T-helper 2 cell treated with Interferon-gamma antibody and Interleukin-4, amounts not matched to agents 100 ng/mL and 5 ng/mL, for 36 hours (primary cell): ENCODE data around the gene CACNA2D2. TPM values are rescaled to one million over a fixed set of nuclear protein-coding genes. Genes with fewer than 3 reads are reported as not detected.
"Not testable (repeated sequence)": the region's sequence is repeated elsewhere in the genome, so short reads cannot be mapped to it uniquely, and the experiment has no call there.

Source experiments
- intact Hi-C: fragments of 100-400 bp; cut with micrococcal nuclease; formaldehyde crosslinking; loops from one replicate; pipeline ENCODE4 v1.15.1; 2023
- total RNA-seq: library from RNA; stranded (reverse); gene quantifications from 2 replicates; pipeline ENCODE4 v1.2.3, GENCODE V29; 2022

The CACNA2D2 gene
- total RNA-seq, 1 donor from 2014 or later, result 0.41 TPM

DNA sequence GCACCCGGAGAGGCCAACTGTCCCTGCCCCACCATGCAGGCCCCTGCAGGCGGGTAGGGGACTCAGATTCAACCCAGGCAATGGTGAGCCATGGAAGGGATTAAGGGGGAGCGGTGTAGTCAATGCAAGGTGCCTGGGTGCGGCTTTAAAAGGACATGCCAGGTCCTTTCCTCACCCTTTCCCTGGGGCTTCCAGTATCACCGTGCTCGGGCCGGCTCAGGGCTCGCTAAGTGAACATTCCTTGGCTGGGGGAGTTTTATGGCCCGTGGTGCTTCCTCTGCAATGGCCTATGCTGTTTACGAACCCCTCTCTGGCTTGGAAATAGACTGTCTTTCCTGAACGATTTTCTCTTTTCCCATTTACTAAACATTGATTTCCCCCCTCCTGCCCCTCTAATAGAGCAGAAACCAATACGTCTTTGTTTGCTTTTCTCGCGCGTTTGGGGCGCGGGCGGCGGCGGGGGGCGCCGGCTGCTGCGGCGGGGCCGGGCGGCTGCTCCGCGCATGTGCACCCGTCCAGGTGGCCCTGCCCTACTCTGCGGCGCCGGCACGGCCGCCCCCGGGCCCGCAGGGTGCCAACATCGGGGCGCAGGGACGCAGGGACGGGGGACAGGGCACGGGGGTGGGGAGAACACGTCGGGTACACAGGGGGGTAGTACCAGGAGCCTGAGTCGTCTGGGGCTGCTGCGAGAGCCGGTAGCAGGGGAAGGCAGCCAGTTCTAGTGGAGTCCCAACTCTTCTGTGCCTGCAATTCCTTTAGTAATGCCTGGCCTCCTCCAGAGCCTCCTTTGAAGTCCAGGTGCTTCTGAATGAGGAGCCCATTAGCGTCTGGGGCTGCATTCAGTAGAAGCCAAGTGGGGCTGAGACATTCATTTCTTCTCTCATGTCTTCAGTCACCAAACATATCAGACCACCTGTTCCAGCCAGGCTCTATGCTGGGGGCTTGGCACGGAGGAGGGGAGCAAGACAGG is 26.9 kb upstream of the CACNA2D2 start:
- intact Hi-C loops, result no loop called here

DNA sequence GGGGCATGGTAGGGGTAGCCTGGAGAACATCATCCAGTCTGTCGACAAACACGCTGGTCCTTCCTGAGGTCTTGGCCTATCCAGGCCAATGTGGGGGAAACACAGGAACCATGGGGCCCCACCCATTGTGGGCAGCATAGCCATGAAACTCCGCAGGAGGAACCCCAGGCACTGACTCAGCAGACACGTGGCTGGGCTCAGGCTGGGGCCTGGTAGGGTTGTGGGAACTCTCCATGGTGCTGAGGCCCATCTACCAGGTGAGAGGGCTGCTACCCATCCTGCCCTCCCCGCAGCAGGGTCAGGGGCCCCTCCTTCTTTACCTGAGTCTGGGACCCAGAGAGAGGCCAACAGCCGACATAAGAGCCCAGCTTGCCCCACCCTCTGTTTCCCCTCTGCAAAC is 22.6 kb upstream of the CACNA2D2 start:
- intact Hi-C loops, result no loop called here

DNA sequence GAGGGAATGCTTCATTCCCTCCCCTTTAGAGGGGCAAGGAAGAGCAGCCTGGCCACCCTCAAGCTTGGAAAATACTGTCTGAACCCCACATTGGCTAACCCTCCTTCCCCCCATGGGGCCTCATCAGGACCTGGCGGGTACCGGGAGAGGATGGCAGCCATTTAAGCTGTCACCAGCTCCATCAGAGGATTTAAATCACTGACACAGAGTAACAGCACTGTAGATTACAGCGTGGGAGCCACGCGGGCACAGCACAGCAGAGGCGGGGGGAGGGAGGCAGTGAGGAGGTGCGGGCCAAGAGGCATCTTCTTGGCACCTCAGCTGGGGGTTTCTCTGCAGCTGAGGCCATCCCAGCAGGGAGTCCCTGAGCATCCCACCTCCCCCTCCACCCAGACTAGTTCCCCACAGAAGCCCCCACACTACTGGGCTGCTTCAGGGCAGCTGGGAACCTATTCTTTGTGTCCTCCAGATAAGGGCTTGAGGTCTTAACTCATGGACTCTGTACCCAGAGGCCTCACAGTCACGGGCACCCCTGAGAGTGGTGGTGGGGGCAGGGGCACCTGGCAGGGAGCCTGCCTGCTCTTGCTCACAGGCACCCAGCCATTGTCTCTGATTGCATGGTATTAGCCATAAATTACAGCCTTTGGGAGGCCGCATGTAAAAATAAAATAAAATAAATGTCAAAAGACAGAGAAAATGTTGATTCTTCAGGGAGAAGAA is 21.9 kb upstream of the CACNA2D2 start:
- intact Hi-C loops, result no loop called here

DNA sequence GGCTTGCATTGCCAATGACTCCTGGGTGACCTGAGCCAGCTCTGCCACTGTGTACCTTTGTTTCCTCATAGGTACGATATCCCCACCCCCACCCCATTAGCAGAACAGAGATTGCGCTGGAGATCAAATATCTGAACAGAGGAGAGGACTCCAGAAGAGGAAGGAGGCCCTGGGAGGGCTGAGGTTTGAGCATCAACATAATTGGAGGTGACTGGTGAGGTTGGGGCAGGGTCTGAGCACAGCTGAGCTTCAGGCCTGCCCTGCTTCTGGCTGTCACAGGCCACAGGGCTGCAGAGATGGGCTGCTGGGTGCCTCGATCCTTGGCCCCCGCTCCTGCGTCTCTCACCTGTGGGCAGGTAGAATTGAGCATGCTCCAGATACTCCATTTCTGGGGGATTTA is 21.3 kb upstream of the CACNA2D2 start:
- intact Hi-C loops, result no loop called here

DNA sequence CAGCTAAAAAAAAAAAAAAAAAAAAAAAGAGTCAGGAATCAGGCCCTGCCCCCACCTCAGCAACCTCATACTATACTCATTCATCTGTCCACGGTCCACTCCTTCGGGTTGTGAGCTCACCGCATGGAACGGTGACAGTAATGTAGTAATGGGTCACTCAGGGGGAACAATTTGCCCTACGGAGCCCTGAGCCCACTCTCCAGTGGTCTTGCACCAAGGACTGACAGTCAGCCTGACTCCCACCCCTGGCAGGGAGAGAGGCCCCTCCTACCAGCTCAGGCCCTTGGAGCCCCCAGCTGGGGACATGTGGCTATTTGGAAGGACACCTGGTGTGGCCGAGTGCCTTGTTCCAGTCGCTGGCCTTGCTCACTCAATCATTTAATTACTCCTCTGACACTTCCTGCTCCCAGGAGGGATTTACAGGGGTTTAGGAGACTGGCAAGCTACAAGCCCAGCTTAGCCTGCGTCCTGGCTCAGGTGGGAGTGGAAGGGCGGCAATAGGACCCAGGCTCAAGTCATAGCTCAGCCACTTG is 19.9 kb upstream of the CACNA2D2 start:
- intact Hi-C loops, result no loop called here

DNA sequence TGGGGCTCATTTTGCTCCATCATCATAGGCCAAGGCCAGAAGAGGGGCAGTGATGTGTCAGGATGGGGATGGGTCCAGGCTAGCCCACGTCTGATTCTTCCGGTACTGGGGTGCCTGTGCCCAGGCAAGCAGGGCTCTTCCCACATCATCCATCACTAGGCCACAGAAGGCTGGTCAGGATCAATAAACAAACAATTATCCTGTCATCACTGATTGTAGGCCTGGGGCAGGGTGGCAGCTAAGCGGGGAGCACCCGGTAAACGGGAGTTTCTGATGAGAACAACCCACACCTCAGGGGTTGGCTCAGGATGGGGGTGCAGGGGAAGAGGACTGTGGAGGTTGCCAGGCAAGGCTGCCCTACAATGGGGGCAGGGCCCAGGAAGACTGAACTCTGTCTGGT is 18.1 kb upstream of the CACNA2D2 start:
- intact Hi-C loops, result no loop called here

DNA sequence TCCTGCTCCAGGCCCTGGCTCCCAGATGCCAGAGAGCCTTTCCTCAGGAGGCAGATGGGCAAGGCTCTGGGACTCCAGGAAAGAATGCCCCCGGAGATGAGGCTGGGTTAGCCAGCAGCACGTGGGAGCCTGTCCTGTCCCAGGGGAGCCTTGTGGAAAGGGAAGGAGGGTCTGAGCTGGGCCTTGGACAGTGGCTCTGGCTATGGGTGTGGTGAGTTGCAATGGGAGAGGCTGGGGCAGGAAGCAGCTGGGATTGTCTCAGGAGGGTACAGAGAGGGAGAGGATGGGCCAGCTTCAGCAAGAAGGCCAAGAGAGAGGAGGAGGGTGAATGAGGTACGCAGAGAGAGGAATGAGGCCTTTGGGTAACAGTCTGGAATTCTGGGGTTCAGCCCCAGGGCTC is 17.4 kb upstream of the CACNA2D2 start:
- intact Hi-C loops, result no loop called here

DNA sequence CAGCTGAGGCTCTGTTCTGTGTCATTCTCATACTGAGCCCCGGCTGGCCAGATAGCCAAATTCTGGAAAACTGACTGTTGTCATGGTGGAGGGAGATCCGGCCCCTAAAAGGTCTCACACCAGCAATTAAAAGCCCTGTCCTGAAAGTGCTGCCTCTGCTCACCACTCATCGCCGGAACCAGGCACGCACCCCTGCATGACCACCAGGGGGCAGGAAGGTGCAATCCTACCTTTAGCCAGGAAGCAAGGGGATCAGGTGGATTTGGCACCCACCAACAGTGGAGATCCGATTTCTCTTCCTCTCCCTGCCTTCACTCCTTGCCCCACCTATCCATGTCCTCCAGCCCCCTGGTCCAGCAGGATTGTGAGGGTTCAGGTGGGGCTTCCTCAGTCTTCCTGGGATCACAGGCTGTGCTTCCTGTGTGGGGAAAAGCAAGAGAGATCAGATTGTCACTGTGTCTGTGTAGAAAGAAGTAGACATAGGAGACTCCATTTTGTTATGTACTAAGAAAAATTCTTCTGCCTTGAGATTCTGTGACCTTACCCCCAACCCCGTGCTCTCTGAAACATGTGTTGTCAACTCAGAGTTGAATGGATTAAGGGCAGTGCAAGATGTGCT is 16.1 kb upstream of the CACNA2D2 start:
- intact Hi-C loops, result loop anchor here (1.0 kb wide), 1 partner anchor 97 kb away; no protein-coding TSS in a partner anchor

DNA sequence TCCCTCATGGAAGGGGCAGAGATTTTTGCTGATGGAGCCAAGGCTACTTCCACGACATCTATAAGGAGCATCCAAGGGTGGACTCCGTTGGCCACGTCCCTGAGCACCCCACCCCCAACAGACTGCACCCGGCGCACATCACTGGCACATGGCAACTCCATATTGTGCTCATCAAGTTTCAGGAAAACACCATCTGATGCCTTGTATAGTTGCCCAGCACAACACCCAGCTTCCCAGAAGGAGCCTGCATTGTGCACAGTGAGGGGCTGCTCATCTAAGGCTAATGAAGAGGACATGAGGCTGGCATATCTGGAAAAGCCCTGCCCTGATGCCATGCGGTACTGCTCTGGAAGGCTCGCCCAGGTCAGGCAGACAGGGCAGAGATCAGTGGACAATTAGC is 15.0 kb upstream of the CACNA2D2 start:
- intact Hi-C loops, result no loop called here

DNA sequence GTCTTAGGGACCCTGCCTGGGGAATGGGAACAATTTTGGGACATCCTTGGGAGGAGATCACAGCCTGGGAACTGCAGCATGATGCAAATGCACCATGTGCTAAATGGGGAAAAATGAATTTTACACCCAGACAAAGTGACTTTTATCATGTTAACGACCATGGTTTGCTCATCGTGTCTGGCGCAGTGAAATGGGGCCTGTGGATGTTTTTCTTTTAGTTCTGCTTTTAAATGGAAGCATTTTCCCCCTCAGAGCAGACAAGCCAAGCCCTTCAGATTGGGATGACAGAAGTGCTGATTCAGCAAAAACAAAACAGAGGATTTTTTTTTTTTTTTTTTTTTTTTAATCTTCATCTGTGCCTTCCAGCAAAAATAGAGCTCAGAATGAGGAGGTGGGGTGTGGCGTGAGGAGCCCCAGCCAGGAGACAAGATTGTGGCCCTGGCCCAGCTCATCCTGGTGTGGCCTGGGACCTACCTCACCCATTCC is 14.3 kb upstream of the CACNA2D2 start:
- intact Hi-C loops, result no loop called here

DNA sequence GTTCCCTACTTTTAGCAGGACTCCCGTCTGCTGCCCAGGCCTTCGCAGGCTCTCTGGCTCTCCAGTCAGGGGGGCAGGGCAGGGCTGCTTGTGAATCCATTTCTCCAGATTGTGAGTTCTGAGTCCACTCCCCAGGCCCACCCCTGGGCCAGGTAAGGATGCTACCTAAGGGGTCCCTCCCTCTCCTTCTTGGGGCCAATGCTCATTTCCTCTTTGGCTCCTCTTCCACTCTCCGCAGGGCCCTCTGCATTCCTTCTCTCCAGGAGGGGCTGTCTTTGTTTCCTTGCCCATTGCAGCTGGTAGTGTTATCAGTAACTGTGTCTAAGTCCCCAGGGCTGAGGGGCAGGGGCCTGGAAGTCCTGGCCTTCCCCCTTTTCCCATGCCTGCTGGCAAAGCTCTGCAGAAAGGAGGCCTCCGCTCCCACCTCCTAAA is 13.0 kb upstream of the CACNA2D2 start:
- intact Hi-C loops, result no loop called here

DNA sequence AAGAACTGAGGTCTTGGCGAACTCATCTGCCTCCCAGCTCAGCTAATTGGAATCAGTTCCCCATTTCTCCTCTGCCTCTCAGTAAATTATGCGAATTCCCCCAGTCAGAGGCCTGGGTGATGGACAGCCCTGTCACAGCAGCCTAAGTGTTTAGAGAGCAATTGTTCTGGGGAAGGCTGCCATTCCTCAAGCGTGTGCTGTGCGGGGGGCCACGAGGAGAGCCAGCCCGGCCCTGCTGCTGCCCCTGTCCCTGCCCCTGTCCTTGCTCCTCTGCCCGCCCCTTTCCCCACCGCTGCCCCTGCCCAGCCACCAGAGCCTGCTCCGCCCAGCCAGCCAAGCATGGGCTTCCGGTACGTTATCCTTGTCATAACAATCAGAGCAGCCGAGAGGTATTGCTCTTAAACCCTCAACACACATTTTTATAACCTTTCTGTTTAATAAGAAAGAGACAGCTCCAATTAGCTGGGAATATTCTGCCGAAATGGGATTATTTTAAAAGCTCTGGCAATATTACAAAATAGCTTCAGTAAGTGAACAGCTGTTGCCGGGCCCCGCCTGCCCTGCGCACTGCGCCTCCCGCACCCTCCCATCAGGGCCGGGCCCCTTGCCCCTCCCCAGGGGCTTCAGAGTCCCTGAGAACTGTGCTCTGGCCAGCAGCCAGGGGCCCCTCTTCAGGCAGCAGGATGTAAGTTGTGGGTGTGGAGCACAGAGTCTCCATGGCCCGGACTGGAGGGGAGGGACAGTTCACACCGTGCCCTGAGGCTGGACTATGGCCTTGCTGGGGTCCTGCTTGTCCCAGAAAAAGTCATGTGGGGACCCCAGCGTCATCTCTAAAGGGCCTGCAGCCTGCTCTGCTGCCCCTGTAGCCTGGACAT is 12.4 kb upstream of the CACNA2D2 start:
- intact Hi-C loops, result no loop called here

DNA sequence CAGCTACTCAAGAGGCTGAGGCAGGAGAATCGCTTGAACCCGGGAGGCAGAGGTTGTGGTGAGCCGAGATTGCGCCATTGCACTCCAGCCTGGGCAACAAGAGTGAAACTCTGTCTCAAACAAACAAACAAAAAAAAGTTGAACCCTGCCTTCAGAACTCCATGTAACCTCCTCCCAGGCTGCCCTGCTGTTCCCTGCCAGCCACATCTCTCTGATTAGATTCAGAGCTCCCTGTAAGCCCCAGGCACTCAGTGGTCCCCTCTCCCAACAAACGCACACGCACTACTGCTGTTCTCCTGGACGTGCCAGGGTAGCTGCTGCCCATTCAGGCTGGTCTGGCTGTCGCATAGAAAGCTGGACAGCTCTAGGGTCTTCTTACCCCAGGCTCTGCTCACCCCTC is 9.5 kb upstream of the CACNA2D2 start:
- intact Hi-C loops, result not testable (repeated sequence)

DNA sequence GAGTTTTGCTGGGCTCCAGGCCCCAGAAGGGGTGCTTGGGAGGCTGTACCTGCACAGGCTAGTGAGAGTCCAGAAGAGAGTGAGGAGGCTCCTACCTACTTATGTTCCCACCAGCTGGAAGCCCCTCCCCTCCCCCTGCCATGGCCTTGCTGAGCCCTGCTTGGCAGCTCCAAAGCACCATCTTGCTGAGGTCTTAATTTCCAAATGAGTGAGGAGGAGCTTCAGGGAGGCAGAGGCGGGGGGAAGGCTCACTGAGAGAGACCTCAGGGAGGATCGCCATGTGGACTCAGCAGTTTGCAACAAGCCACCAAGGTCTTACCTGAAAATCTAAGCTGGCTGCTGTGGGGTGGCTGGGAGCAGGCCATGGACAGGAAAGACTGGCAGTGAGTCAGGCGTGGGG is 8.7 kb upstream of the CACNA2D2 start:
- intact Hi-C loops, result no loop called here

DNA sequence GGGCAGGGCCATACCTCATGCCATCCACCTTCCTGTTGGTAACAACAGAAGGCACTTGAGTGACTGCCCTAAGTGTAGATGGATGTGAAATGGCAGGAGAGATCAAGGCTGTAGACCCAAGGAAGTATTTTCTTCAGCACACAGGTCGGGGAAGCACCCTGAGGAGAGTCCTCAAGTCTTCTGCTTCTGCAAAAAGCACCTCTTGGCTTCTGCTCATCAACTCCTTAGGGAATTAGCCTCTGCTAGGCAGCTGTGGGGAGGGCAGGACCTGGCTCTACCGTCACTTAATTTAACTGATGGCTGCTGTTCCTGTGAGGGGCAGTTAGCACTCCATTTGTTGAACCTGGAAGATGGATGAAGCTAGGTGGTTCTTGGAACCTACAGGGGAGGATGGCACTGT is 6.9 kb upstream of the CACNA2D2 start:
- intact Hi-C loops, result no loop called here

DNA sequence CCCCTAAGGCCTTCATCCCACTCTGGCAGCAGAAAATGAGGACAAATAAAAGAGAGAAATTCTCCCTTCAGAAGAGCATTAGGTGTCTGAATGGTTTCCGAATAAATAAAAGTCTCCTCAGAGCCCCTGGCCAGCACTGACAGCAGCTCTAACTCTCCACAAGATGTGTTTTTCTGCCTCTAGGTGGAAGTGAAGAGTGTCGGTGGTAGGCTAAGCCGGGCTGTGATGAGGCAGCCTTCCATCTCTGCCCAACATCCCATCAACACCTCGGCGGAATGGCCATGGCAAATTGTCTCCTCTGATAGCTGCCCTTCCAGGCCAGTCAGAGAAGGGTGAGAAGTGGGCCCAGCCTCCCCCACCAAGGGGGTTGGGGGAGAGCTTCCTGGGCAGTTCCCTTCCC is 6.3 kb upstream of the CACNA2D2 start:
- intact Hi-C loops, result no loop called here

DNA sequence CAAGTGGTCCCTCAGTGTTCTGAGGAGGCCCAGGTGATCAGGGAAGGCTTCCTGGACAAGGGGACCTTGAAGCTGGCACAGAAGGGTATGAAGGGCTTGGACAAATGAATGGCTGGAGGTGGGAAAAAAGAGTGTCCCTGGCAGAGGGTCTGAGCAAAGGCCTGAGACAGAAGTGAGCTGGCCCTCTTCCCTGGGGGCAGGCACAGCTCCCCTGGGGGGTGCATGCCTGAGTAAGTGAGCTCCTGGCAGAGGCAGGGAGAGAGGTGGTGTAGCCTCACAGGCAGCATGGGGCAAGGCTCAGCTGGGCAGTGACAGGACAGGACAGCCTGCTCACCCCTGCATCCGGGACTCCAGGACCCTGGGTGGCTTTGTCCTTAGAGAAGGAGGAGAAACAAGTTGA is 5.4 kb upstream of the CACNA2D2 start:
- intact Hi-C loops, result no loop called here

DNA sequence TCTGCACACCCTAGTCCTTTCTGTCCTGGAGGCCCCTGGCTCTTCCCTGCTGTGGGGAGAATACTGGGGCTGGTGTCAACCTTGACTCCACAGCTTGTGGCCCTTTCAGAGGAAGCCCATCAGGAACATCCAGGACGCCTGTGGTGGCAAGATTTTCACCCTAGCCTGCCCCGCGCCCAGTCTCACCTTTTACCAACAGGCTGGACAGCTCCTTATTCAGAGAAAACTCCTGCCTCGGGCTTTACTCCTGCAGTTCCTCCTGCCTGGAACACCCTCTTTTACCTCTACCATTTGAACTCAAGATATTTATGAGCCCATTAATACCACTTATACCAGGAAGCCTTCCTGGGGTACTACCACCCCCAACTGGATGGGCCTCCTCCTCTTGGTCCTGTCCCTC is 2.7 kb upstream of the CACNA2D2 start:
- intact Hi-C loops, result no loop called here

DNA sequence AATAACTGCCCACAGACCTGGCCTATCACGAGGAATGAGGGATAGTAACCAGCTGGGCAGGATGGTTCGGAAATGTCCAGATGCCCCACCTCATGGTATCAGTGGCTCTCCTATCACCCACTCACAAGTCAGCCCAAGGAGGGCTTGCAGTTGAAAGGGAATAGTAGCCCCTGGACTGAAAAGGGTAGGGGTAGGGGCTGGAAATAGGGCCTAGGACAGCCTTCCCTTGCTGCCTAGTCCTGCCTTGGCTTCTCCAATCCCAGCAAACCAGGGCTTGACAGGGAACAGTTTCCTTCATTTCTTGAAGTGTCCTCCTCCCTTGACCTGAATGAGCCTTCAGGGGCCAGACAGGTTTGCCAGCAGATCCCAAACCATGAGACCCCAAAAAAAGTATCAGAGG is 1.2 kb upstream of the CACNA2D2 start:
- intact Hi-C loops, result no loop called here

DNA sequence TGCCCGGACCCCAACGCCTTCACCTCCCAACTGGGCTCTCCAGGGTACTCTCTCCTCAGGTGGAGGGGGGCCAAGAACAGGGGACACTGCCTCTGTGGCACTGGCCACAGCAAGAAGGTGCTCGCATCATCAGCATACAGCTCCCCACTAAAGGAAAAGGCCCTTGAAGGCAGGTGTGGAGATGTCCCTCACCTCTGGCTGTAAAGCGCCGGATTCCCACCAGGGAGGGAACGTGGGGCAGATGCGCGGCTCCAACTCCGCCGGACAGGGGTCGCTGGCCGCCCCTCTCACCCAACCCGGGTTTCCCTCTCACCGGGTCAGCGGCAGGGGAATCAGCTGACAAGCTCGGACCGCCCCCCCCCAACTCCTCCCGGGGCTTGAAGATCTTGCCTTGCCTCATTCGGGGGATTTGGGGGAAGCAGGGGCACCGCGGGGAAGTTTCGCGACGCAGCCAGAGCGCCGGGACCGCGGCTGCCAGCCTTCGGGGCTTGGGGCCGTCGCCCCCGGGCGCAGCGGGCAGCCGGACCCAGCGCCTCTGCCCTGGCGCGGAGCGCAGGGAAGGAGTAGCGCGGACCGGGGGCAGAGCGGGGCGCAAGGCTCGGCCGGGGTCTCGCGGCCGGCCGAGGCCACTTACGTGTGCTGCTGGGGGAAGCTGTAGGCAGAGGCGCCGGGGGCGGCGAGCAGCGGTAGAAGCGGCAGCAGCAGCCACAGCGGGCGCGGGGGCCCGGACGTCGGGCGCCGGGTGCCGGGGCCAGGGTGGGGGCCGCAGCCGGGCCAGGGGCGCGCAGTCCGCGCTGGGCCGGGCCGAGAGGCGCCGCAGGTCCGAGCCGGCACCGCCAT is 630 bp downstream of the CACNA2D2 start:
- intact Hi-C loops, result no loop called here
